HG02588 (cell line): ENCODE data around the gene BAZ1A.
"Not testable (repeated sequence)": the region's sequence is repeated elsewhere in the genome, so short reads cannot be mapped to it uniquely, and the experiment has no call there.

Experiments used
- ATAC-seq: cut with Tn5 transposase; IDR thresholded peaks from one replicate; pipeline ENCODE4 v1.9.1; 2021; ENCODE audit warnings: mild to moderate bottlenecking, moderate library complexity; ENCODE audit not compliant: unreplicated experiment

BAZ1A gene

GRCh38 chr14:34857689-34858449 lies 17.3 kb downstream of the BAZ1A start:
- no peak for ATAC-seq

GRCh38 chr14:34853041-34853440 lies 22.1 kb downstream of the BAZ1A start:
- no peak for ATAC-seq

- ATAC-seq = no peak
Observed at GRCh38 chr14:34851395-34851794, 23.8 kb downstream of the BAZ1A start.

- ATAC-seq = no peak
Observed at GRCh38 chr14:34845869-34846268, 29.3 kb downstream of the BAZ1A start.

- ATAC-seq = no peak
Observed at GRCh38 chr14:34843011-34843554, 32.1 kb downstream of the BAZ1A start.

GRCh38 chr14:34837801-34838322 lies 37.3 kb downstream of the BAZ1A start:
- ATAC-seq = no peak

- no peak for ATAC-seq
Observed at GRCh38 chr14:34835312-34835711, 39.8 kb downstream of the BAZ1A start.

- no peak for ATAC-seq
Observed at GRCh38 chr14:34833549-34834523, 41.3 kb downstream of the BAZ1A start.

- ATAC-seq = no peak
Observed at GRCh38 chr14:34826661-34827060, 48.5 kb downstream of the BAZ1A start.

- ATAC-seq = no peak
Observed at GRCh38 chr14:34824826-34825225, 50.3 kb downstream of the BAZ1A start.

- no peak for ATAC-seq
Observed at GRCh38 chr14:34824256-34824655, 50.9 kb downstream of the BAZ1A start.

- ATAC-seq = no peak
Observed at GRCh38 chr14:34817768-34818167, 57.4 kb downstream of the BAZ1A start.

GRCh38 chr14:34810028-34810427 lies 65.1 kb downstream of the BAZ1A start:
- ATAC-seq = no peak

GRCh38 chr14:34806257-34806656 lies 68.9 kb downstream of the BAZ1A start:
- no peak for ATAC-seq

GRCh38 chr14:34804933-34805332 lies 70.2 kb downstream of the BAZ1A start:
- no peak for ATAC-seq

- not testable (repeated sequence) for ATAC-seq
Observed at GRCh38 chr14:34798861-34799260, 76.3 kb downstream of the BAZ1A start.

- ATAC-seq = no peak
Observed at GRCh38 chr14:34797747-34798583, 77.2 kb downstream of the BAZ1A start.

- ATAC-seq = no peak
Observed at GRCh38 chr14:34796902-34797301, 78.3 kb downstream of the BAZ1A start.

- no peak for ATAC-seq
Observed at GRCh38 chr14:34794941-34795340, 80.2 kb downstream of the BAZ1A start.

GRCh38 chr14:34794217-34794616 lies 80.9 kb downstream of the BAZ1A start:
- ATAC-seq = no peak
